AG04449 (cell line): Measurements from ENCODE around the gene CYP4A22.

ENCODE experiments used
- CTCF ChIA-PET: fragments of 350-600 bp; formaldehyde crosslinking; extraction: SDS; loops from one replicate; lab custom pipeline; 2021; ENCODE audit warnings: antibody characterized with exemption; lab: Yijun Ruan, JAX
- POLR2A ChIA-PET: fragments of 400-600, 350-600 bp; formaldehyde crosslinking; extraction: SDS; loops from one replicate; lab custom pipeline; 2020; ENCODE audit warnings: antibody characterized with exemption, inconsistent platforms; lab: Yijun Ruan, JAX
- DNase-seq: peaks from one replicate; pipeline ENCODE4 v3.0.0-alpha.2; 2010; ENCODE audit warnings: low read depth, low spot score
- H3K4me3 ChIP-seq: 2 replicates; pipeline ENCODE4 v1.5.1; 2011; ENCODE audit warnings: low read depth, mild to moderate bottlenecking, control low read depth, low read length
- TF ChIP-seq, protein P1 (sequence below): IDR thresholded peaks from one replicate; pipeline ENCODE4 v1.5.1; 2011; ENCODE audit warnings: mild to moderate bottlenecking, moderate library complexity, low read length, control low read depth, inconsistent platforms; ENCODE audit not compliant: insufficient read depth; ENCODE audit errors: missing control alignments

Gene CYP4A22

GRCh38 chr1:47196622-47197021, 59.4 kb downstream of the CYP4A22 start:
- ChIA-PET POLR2A (no interaction called here), CTCF (interaction anchor here (0.9 to 1.0 kb wide), 3 partner anchors 13 to 66 kb away, joined by 3 to 5 read pairs (median 4); no protein-coding TSS in a partner anchor)
- TF ChIP-seq, protein P1, sequence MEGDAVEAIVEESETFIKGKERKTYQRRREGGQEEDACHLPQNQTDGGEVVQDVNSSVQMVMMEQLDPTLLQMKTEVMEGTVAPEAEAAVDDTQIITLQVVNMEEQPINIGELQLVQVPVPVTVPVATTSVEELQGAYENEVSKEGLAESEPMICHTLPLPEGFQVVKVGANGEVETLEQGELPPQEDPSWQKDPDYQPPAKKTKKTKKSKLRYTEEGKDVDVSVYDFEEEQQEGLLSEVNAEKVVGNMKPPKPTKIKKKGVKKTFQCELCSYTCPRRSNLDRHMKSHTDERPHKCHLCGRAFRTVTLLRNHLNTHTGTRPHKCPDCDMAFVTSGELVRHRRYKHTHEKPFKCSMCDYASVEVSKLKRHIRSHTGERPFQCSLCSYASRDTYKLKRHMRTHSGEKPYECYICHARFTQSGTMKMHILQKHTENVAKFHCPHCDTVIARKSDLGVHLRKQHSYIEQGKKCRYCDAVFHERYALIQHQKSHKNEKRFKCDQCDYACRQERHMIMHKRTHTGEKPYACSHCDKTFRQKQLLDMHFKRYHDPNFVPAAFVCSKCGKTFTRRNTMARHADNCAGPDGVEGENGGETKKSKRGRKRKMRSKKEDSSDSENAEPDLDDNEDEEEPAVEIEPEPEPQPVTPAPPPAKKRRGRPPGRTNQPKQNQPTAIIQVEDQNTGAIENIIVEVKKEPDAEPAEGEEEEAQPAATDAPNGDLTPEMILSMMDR, result no peak
- H3K4me3 ChIP-seq, result no peak overlapping the region
- no peak for DNase-seq

DNA sequence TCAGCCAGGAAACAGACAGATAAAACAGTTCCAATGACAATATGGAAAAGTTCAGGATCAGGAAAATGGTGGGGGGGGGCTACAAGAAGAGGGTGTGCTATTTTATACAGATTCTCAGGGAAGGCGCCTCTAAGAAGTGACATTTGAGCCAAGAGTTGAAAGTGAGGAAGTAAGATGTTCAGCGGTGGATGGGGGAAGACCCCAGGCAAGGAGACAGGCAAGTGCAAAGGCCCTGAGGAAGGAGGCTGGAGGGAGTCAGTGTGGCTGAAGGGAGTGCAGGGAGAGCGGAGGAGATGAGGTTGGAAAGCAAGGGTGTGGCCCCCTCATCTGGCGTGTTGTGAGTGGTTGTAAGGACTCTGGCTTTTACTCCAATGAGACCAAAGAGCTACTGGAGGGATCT, 61.0 kb downstream of the CYP4A22 start:
- ChIA-PET CTCF (interaction anchor here (1.1 kb wide), 1 partner anchor 10 kb away, joined by 3 read pairs; no protein-coding TSS in a partner anchor), POLR2A (no interaction called here)
- no peak for DNase-seq
- H3K4me3 ChIP-seq, result no peak overlapping the region
- TF ChIP-seq, protein P1, result no peak
